ENCODE results near the gene EVA1A.

EVA1A gene

GRCh38 chr2:75505012-75505411 lies 55.7 kb downstream of the EVA1A start:
- Histone ChIP-seq H3K36me3 (ENCODE audit: insufficient read depth, low read length) (no peaks in the 10 kb centered on the region), H2AFZ (ENCODE audit: low read length) (no peak overlapping the region), H3K4me1 (ENCODE audit: insufficient read depth, low read length, poor library complexity, severe bottlenecking) (peaks cover 4% of the 10 kb centered on the region), H3K9me3 (ENCODE audit: insufficient read depth, low read depth, low read length) (no peaks in the 10 kb centered on the region), H3K79me2 (ENCODE audit: insufficient read depth, low read length) (no peaks in the 10 kb centered on the region), H4K20me1 (ENCODE audit: insufficient read depth, low read length, poor library complexity, severe bottlenecking) (no peaks in the 10 kb centered on the region), H3K9me2 (replicated peaks; ENCODE audit: low read depth, low read length) (no peaks in the 10 kb centered on the region), H3K9ac (ENCODE audit: low read depth, low read length, poor library complexity, severe bottlenecking) (no peak overlapping the region), H3F3A (ENCODE audit: low read depth) (no peaks in the 10 kb centered on the region), H3K27me3 (ENCODE audit: insufficient read depth, low read length, poor library complexity, severe bottlenecking) (no peaks in the 10 kb centered on the region), H3K4me3 (ENCODE audit: low read length, poor library complexity, severe bottlenecking) (no peak overlapping the region), H3K4me2 (ENCODE audit: low read depth, low read length, poor library complexity, severe bottlenecking) (no peak overlapping the region)
- TF ChIP-seq CTCF (conservative IDR thresholded peaks at IDR 0.05; ENCODE audit: low read length) (no peak), EZH2phosphoT487 (IDR thresholded peaks at IDR 0.05; ENCODE audit: borderline replicate concordance) (no peak)

GRCh38 chr2:75503048-75503607 lies 57.6 kb downstream of the EVA1A start:
- no peaks in the 10 kb centered on the region for H3K36me3 ChIP-seq (ENCODE audit: insufficient read depth, low read length)
- no peak overlapping the region for H2AFZ ChIP-seq (ENCODE audit: low read length)

GRCh38 chr2:75500633-75501032 lies 60.1 kb downstream of the EVA1A start:
- H3K9ac ChIP-seq (ENCODE audit: low read depth, low read length, poor library complexity, severe bottlenecking): no peak overlapping the region
- no peaks in the 10 kb centered on the region for H3K9me2 ChIP-seq (replicated peaks; ENCODE audit: low read depth, low read length)
- no peaks in the 10 kb centered on the region for H4K20me1 ChIP-seq (ENCODE audit: insufficient read depth, low read length, poor library complexity, severe bottlenecking)
- no peaks in the 10 kb centered on the region for H3K27me3 ChIP-seq (ENCODE audit: insufficient read depth, low read length, poor library complexity, severe bottlenecking)
- H3K4me3 ChIP-seq (ENCODE audit: low read length, poor library complexity, severe bottlenecking): no peak overlapping the region
- H3K4me1 ChIP-seq (ENCODE audit: insufficient read depth, low read length, poor library complexity, severe bottlenecking): peaks cover 4% of the 10 kb centered on the region
- TF ChIP-seq CTCF (conservative IDR thresholded peaks at IDR 0.05; ENCODE audit: low read length) (no peak), EZH2phosphoT487 (IDR thresholded peaks at IDR 0.05; ENCODE audit: borderline replicate concordance) (no peak)
- H3K9me3 ChIP-seq (ENCODE audit: insufficient read depth, low read depth, low read length): no peaks in the 10 kb centered on the region
- H3K4me2 ChIP-seq (ENCODE audit: low read depth, low read length, poor library complexity, severe bottlenecking): no peak overlapping the region
- no peaks in the 10 kb centered on the region for H3K79me2 ChIP-seq (ENCODE audit: insufficient read depth, low read length)
- no peak overlapping the region for H2AFZ ChIP-seq (ENCODE audit: low read length)
- no peaks in the 10 kb centered on the region for H3F3A ChIP-seq (ENCODE audit: low read depth)
- no peaks in the 10 kb centered on the region for H3K36me3 ChIP-seq (ENCODE audit: insufficient read depth, low read length)

More at GRCh38 chr2:75503048-75503607, 57.6 kb downstream of the EVA1A start:
- H3K4me1 ChIP-seq (ENCODE audit: insufficient read depth, low read length, poor library complexity, severe bottlenecking): peaks cover 4% of the 10 kb centered on the region
- H3K27me3 ChIP-seq (ENCODE audit: insufficient read depth, low read length, poor library complexity, severe bottlenecking): no peaks in the 10 kb centered on the region
- H3F3A ChIP-seq (ENCODE audit: low read depth): no peaks in the 10 kb centered on the region
- H3K9me2 ChIP-seq (replicated peaks; ENCODE audit: low read depth, low read length): no peaks in the 10 kb centered on the region
- no peaks in the 10 kb centered on the region for H3K9me3 ChIP-seq (ENCODE audit: insufficient read depth, low read depth, low read length)
- no peaks in the 10 kb centered on the region for H3K79me2 ChIP-seq (ENCODE audit: insufficient read depth, low read length)
- no peak overlapping the region for H3K4me2 ChIP-seq (ENCODE audit: low read depth, low read length, poor library complexity, severe bottlenecking)
- H3K4me3 ChIP-seq (ENCODE audit: low read length, poor library complexity, severe bottlenecking): no peak overlapping the region
- H3K9ac ChIP-seq (ENCODE audit: low read depth, low read length, poor library complexity, severe bottlenecking): no peak overlapping the region
- no peaks in the 10 kb centered on the region for H4K20me1 ChIP-seq (ENCODE audit: insufficient read depth, low read length, poor library complexity, severe bottlenecking)
- no peak for TF ChIP-seq CTCF (conservative IDR thresholded peaks at IDR 0.05; ENCODE audit: low read length)
- TF ChIP-seq EZH2phosphoT487 (IDR thresholded peaks at IDR 0.05; ENCODE audit: borderline replicate concordance): no peak
